KOPT-K1 (cell line): ENCODE results near the gene ADGRB2.

ENCODE experiments used
- H3K27ac ChIP-seq: fragments of 200-600 bp; sonication (generic); 2 replicates; pipeline ENCODE4 v1.5.1; 2016; ENCODE audit warnings: antibody characterized with exemption, mild to moderate bottlenecking, low read depth, low read length; ENCODE audit not compliant: poor library complexity, severe bottlenecking
- H3K36me3 ChIP-seq: fragments of 200-600 bp; sonication (generic); 2 replicates; pipeline ENCODE4 v1.5.1; 2017; ENCODE audit warnings: antibody characterized with exemption, mild to moderate bottlenecking, low read length, moderate library complexity; ENCODE audit not compliant: insufficient read depth
- H3K9me3 ChIP-seq: fragments of 200-600 bp; sonication (generic); 2 replicates; pipeline ENCODE4 v1.5.1; 2017; ENCODE audit warnings: antibody characterized with exemption, low read length, mild to moderate bottlenecking; ENCODE audit not compliant: insufficient read depth, poor library complexity, severe bottlenecking

Gene ADGRB2

DNA sequence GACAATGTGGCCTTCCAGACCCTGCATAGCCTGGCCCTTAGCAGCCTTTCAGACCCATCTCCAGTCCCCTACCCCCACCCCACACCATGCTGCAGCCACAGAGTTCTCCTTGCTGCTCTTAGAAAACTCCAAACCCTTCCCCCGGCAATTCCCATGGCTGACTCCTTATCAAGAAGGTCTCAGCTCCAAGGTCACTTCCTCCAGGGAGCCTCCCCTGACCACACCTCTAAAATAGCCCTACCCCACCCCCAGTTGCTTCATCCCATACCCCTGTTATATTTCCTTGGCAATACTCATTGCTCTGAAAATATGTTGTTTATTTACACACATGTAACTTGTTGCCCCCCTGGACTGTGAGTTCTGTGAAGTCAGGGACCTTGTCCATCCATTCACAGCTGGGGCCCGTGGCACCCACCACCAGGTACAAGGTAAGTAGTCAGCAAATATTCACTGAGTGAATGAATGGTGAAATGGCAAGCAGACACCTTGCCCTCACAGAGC, 4.3 kb upstream of the ADGRB2 start:
- Histone ChIP-seq H3K27ac (peak overlapping the region; percentile 8), H3K36me3 (no peaks in the 10 kb centered on the region), H3K9me3 (no peaks in the 10 kb centered on the region)

DNA sequence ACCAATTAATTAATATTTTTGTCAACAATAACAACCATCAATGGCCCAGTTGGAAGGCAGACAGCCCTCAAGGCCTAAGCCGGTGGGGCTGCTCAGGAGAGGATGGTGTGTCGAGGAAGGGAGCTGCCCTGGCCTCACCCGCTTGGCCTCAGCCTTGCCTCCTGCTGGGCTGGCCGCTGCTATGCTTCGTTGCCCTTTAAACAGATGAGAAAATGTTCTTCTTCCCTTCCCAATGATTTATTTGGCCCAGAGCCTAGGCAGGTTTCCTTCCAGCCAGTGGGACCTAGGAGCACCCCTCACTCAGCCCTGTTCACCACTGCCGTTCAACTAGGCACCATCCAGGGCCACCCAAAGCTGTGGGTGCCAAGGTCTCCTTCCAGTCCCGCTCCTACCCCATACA, 3.1 kb upstream of the ADGRB2 start:
- H3K27ac ChIP-seq: no peak overlapping the region
- no peaks in the 10 kb centered on the region for H3K9me3 ChIP-seq
- no peaks in the 10 kb centered on the region for H3K36me3 ChIP-seq

DNA sequence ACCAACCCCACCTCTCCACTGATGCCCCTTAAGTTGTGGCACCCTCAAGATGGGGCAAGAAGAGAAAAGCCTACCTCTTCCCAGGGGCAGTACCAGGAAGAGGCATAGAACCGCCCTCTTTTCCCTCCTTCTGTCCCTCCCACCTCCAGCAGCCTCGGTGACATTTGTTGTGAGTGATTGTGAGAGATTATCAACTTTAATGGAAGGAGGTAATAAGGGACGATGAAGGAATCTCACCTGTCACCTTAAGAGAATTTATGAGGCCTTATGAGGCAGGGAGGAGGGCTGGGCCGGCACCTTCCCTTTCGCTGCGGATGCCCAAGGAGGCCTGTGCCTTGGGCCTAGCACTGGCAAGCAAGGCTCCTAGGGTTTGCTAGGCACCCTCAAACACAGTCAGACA, 1.4 kb upstream of the ADGRB2 start:
- no peak overlapping the region for H3K27ac ChIP-seq
- no peaks in the 10 kb centered on the region for H3K36me3 ChIP-seq
- H3K9me3 ChIP-seq: no peaks in the 10 kb centered on the region

DNA sequence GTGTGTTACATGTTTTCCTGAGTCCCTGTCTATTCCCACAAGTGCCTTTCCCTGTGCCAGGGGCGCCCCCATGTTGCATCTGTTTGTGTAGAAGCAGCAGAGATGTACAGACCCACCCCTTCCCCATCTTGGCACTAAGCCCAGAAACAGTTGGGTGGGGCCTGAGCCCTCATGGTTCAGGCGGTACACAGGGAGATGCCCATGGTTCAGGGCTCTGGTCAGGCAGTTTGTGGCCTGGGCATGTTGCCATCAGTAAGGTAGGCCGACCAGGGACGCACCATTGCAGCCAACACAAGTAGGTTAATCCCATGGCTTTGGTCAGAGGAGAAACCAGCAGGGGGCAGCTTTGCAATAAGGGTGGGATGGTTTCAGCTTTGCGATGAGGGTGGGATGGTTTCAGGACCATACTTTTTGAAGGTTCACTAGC, 914 bp upstream of the ADGRB2 start:
- Histone ChIP-seq H3K27ac (peak overlapping the region; percentile 6), H3K9me3 (no peaks in the 10 kb centered on the region), H3K36me3 (no peaks in the 10 kb centered on the region)

DNA sequence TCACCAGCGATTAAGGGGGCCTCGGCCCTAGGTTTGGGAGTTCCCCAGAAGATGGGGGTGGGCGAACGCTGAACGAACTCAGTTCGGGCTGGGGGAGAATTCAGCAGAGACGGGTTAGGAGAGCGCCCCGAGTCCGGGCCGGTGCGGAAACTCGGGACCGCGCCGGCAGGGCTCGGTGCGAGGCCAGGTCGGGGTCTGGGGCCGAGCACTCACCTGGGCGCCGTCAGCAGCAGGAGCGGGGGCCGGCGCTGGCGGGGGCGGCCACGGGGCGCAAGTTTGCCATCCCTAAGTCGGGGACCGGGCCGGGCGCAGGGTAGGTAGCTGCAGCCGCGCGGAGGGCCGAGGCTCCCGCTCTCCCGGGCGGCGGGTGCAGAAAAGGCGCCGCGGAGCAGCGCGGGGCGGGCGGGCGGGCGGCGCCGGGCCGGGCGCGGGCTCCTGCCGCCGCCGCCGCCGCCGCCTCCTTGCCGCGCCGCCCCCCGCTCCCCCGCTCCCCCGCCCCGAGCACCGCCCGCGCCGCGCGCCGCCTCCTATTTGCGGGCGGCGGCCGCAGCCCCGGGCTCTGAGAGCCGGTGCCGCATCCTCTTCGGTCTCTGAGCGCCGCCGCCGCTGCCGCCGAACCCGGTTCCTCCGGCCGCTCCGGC, 349 bp downstream of the ADGRB2 start:
- Histone ChIP-seq H3K36me3 (no peaks in the 10 kb centered on the region), H3K9me3 (no peaks in the 10 kb centered on the region), H3K27ac (peak overlapping the region; percentile 42)

DNA sequence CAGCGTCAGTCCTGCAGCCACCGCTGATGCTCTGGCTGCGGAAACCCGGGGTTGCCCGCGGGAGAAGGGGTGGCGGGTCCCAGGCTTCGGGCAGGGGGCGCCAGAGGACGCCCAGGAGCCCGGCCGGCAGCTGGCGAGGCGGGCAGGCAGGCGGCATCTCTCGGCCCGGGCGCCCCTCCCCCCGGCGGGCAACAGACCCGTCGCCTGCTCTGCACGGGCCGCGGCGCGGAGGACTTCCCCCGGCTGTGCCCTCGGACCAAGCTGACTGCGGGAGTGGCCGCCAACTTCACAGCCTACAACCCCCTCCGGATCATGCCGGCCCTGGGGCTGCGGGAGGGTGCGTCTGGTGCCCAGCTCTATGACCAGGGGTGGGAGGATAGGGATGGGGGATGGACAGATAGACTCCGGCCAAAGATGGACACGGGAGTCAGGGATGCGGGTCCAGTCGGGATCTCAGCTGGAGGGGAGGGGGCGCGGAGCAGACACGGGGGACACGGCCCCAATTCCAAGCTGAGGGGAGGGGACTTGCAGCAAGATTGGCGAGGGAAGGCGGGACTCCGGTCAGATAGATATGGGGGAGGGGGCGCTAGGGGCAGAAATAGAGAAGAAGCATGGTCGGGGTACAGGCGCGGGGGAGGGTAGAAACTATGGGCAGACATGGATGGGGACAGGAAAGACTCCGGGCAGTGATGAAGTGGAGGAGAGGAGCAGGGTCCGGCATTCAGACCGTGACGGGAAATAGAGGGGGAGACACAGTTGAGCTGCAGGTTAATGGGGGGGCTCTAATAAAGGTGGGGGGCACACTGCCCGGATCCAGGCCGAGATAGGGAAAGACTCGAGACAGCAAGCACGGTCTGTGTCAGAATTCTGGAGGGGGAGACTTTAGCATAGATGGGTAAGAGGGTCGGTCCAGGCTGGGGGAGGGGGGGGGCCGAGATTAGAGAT, 1.1 kb downstream of the ADGRB2 start:
- H3K27ac ChIP-seq: peak overlapping the region; percentile 42
- no peaks in the 10 kb centered on the region for H3K9me3 ChIP-seq
- no peaks in the 10 kb centered on the region for H3K36me3 ChIP-seq

DNA sequence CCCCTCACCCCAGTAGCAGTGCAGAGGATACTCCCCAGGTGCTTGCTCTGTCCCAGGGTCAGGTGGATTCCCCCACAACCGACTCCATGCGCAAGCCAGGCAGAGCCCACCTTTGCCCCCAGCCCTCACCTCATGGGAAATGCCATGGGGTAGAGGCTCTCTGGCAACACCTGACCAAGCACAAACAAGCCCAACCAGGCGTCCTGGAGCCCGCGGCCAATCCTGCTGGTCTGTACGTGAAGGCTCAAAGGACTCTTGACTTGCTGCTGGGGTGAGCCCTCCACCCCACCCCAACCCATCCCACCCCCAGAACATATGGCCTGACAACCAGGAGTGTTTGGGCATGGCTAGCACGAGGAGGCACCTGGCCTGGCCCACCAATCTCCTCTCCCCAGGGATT, 1.8 kb downstream of the ADGRB2 start:
- Histone ChIP-seq H3K36me3 (no peaks in the 10 kb centered on the region), H3K9me3 (no peaks in the 10 kb centered on the region), H3K27ac (no peak overlapping the region)

DNA sequence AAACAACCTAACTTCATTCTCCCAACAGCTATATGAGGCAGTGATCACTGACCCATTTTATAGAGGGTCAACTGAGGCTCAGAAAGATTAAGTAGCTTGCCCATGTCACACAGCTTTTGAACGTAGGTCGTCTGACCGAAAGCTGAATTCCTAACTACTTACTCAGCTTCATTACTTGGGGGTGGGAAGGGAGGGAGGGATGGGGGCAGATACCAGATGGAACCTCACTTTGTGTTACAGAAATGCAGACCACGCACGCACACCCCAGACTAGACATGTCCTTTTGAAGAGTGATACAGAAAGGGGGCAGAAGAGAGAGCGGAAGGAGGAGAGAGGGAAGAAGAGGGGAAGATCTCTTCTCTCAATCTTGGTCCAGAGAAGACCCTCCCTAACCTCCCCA, 2.3 kb downstream of the ADGRB2 start:
- Histone ChIP-seq H3K9me3 (no peaks in the 10 kb centered on the region), H3K27ac (no peak overlapping the region), H3K36me3 (no peaks in the 10 kb centered on the region)

DNA sequence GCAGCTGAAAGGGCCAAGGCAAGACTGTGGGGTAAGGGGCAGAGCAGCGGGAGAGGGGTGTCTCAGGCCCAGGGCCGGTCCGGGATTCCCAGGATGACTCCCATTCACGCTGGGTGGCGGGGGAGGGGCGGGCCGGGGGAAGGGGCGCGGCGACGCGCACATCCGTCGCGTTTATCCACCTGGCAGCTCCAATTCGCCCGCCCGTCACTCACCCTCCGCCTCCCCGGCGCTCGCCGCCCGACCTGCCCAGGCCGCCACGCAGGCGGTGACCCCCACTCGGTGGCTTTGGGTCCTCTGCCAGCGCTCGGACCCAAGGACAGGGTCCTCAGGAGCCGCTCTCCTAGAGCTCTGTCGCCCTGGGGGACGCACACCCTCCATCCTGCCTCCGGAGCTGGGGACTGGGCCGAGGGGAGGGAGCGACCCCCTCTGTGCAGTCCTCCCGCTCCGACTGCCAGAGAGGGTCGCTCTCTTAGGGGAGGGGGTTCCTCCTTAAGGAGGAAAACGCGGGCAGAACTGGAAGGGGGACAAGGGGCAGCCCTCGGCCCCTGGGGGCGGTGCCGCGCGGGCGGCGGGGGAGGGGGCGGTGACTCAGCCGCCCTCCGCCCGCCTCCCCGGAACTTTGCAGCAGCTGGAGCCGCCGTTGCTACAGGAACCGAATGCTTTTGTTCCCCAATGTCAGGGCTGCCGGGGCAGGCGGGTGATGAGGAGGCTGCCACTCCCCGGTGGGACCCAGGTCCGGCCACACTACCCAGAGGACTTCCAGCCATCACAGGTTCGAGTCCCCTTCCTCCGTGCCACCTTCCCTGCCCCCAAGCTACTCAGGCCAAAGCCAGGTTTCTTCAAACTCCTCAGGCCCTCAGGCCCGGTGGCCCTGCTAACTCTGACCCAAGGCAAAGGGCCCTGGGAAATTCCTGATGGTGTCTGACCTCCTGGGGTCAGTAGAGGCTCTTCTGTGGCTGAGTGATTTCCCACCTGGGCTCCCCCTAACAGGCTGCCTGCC, 3.4 kb downstream of the ADGRB2 start:
- Histone ChIP-seq H3K36me3 (peaks cover 2% of the 10 kb centered on the region; the same call in 1 of the 2 replicates), H3K27ac (peak overlapping the region; percentile 39), H3K9me3 (no peaks in the 10 kb centered on the region)

DNA sequence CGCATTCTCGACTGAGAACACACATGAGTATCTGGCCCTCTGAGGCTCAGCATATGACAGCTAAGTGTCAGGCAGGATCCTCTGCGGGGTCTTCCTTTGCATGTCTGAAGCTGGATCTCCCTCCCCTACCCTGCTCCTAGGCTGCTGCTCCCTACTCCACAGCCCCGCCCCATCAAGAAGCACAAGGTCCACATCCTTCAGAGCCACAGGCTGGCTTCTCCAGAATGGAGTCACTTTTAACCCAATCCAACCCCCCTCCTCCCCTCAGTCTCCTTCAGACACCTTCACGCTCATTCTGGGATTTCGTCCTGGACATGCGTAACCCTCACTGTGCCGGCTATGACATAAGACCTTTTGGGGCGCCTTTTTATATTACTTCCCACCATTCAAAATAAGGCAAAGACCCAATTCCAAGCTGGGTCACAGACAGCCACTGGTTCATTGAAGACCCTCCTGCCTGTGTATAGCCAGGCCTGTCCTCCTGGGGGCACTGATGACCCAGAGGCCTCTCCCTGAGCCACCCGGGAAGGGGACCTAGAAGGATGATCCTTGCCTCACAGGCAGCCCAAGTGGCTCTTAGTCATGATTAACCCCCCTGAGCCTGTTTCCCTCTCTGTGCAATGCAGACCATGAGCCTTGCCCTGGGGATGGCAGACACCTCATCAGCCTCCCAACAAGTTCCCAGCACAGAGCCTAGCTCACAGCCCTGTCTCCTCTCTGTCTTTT, 4.7 kb downstream of the ADGRB2 start:
- Histone ChIP-seq H3K27ac (no peak overlapping the region), H3K9me3 (no peaks in the 10 kb centered on the region), H3K36me3 (peaks cover 4% of the 10 kb centered on the region; the same call in 1 of the 2 replicates)

DNA sequence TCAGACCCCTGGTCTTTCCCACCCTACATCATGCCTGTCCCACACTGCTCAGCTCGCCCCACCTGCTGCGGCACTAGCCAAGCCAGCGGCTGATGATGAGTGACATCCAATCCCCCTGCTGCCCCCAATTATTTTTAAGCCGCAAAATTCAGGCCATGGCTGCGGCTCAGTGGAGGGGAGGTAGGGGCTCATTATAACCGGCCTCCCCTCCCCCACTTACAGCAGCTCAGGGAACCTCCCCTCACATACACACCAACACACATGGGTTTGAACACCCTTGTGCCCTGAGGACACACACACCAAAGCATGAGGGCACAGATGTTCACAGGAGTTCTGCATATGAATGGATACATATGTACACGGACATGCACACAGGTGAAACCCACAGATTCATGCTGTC, 5.3 kb downstream of the ADGRB2 start:
- Histone ChIP-seq H3K9me3 (no peaks in the 10 kb centered on the region), H3K36me3 (peaks cover 4% of the 10 kb centered on the region; the same call in 1 of the 2 replicates), H3K27ac (no peak overlapping the region)

DNA sequence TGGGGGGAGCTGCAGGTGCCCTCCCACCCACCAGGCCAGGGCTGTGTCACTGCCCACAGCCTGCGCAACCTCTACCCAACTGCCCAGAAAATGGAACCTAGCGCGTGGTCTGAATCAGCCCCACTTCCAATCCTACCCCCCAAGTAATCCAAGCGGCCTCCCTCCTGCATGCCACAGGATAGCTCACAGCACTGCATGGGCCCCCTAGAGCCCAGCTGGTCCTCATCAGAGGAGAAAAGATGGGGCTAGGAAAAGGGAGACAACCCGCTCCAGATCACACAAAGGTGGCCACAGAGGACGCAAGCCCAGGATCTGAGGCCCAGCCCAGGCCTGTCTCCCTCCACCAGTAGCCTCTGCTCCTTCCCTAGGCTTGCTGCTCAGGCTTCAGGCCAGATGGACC, 6.2 kb downstream of the ADGRB2 start:
- H3K27ac ChIP-seq: no peak overlapping the region
- H3K36me3 ChIP-seq: peaks cover 4% of the 10 kb centered on the region; the same call in 1 of the 2 replicates
- no peaks in the 10 kb centered on the region for H3K9me3 ChIP-seq

DNA sequence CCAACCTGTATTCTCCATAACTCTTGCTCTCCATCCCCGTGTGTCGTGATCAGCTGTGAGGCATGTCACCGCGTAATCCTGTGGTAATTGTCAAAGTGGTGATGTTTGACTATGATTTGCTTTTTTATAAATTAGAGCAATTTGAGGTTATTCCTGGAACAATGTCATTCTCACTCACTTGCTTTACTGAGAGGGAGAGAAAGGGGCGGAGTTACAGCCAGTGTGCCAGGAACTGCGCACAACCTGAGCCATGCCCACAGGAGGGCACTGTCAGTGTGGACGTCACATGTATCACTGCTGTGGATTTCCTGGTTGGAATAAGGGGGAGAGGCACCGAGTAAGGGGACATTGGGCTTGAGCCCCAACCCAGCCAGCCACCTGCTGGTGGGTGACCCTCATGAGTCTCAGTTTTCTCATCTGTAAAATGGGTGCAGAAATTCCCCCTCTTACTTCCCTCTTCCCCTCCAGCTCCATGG, 6.9 kb downstream of the ADGRB2 start:
- no peaks in the 10 kb centered on the region for H3K9me3 ChIP-seq
- H3K27ac ChIP-seq: no peak overlapping the region
- H3K36me3 ChIP-seq: peaks cover 4% of the 10 kb centered on the region; the same call in 1 of the 2 replicates

DNA sequence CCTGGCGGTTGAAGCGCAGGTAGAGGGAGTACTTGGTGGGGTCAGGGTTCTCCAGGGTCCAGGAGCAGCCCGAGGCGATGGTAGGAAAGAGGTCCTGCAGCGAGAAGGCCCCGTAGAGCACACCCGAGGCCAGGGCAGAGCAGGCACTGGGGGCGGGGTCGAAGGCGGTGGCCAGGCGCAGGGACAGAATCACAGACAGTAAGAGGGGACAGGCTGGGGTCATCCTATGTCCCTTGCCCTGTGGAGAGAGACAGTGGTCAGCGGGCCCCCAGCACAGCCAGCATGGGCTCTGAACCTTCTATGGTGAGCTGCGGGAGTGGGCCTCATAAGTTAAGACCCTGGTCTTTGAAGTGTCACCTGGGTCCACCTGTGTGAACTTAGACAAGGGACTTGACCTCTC, 7.6 kb downstream of the ADGRB2 start:
- Histone ChIP-seq H3K9me3 (no peaks in the 10 kb centered on the region), H3K36me3 (peaks cover 4% of the 10 kb centered on the region; the same call in 1 of the 2 replicates), H3K27ac (no peak overlapping the region)
